ENCODE measurements around the gene IGSF22. TPM values are rescaled to one million over a fixed set of nuclear protein-coding genes. Genes with fewer than 3 reads are reported as not detected.

The IGSF22 gene
- total RNA-seq, 2 donors from 2014 or later: 0.39 TPM; not detected in 1

DNA sequence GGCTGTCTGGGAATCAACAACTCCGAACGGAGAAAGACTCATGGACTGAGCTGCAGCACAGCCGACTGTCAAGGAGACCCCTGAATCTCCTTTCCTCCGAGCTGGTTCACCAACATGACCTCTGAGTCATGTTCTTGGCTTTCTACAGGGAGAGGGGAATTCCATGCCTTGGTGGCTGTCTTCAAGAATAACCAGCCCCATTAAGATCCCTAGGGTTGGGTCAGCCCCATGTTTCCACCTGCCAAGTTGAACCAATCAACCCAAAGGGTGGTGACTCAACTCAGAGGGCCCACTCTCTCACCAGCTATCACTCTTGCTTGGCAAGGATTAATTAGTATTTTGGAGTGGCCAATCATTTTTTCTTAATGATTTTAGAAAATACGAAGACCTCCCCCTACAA is 28.3 kb upstream of the IGSF22 start:
- no peak for TF ChIP-seq CTCF (IDR thresholded peaks at IDR 0.05)
- Histone ChIP-seq H3K4me3 (no peak overlapping the region), H3K36me3 (no peaks in the 10 kb centered on the region), H3K4me1 (no peaks in the 10 kb centered on the region), H3K9me3 (no peaks in the 10 kb centered on the region), H3K27ac (no peak overlapping the region), H3K27me3 (no peaks in the 10 kb centered on the region)
- no peak for DNase-seq (ENCODE audit: low spot score)

DNA sequence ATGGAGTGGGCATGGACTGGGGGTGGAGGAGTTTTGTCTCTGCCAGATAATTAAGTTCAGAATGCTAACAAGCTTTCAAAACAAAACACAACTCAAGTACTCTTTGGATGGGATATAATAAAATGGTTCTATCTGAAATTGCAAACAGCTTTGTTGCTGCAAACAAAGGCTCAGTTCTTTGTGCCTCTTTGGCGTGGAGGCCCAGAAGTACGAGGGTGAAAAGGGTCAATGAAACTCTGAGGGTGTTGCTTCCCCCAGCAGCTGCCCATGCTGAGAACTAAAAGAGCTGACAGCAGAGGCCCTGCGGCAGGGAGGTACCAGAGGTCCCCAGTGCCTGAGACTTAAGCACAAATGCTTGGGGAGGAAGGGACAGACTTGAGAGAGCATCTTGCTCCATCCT is 26.5 kb upstream of the IGSF22 start:
- Histone ChIP-seq H3K27me3 (no peaks in the 10 kb centered on the region), H3K27ac (no peak overlapping the region), H3K9me3 (no peaks in the 10 kb centered on the region), H3K4me3 (no peak overlapping the region), H3K4me1 (no peaks in the 10 kb centered on the region), H3K36me3 (no peaks in the 10 kb centered on the region)
- DNase-seq (ENCODE audit: low spot score): no peak
- no peak for TF ChIP-seq CTCF (IDR thresholded peaks at IDR 0.05)

- TF ChIP-seq CTCF (IDR thresholded peaks at IDR 0.05): no peak
- Histone ChIP-seq H3K4me3 (no peak overlapping the region), H3K27ac (no peak overlapping the region), H3K27me3 (no peaks in the 10 kb centered on the region), H3K4me1 (no peaks in the 10 kb centered on the region), H3K9me3 (no peaks in the 10 kb centered on the region), H3K36me3 (no peaks in the 10 kb centered on the region)
- DNase-seq (ENCODE audit: low spot score): no peak
Observed at GRCh38 chr11:18750944-18751343, 25.0 kb upstream of the IGSF22 start.

- Histone ChIP-seq H3K4me1 (no peaks in the 10 kb centered on the region), H3K36me3 (no peaks in the 10 kb centered on the region), H3K4me3 (no peak overlapping the region), H3K27ac (no peak overlapping the region), H3K9me3 (no peaks in the 10 kb centered on the region), H3K27me3 (no peaks in the 10 kb centered on the region)
- TF ChIP-seq CTCF (IDR thresholded peaks at IDR 0.05): no peak
- peak; percentile 62 for DNase-seq (ENCODE audit: low spot score)
Observed at GRCh38 chr11:18749681-18750319, 23.8 kb upstream of the IGSF22 start.

- no peaks in the 10 kb centered on the region for H3K36me3 ChIP-seq
- no peaks in the 10 kb centered on the region for H3K9me3 ChIP-seq
- H3K4me1 ChIP-seq: no peaks in the 10 kb centered on the region
- H3K4me3 ChIP-seq: no peak overlapping the region
- DNase-seq (ENCODE audit: low spot score): no peak
- H3K27ac ChIP-seq: no peak overlapping the region
- H3K27me3 ChIP-seq: no peaks in the 10 kb centered on the region
- no peak for TF ChIP-seq CTCF (IDR thresholded peaks at IDR 0.05)
Observed at GRCh38 chr11:18748766-18749365, 22.9 kb upstream of the IGSF22 start.

DNA sequence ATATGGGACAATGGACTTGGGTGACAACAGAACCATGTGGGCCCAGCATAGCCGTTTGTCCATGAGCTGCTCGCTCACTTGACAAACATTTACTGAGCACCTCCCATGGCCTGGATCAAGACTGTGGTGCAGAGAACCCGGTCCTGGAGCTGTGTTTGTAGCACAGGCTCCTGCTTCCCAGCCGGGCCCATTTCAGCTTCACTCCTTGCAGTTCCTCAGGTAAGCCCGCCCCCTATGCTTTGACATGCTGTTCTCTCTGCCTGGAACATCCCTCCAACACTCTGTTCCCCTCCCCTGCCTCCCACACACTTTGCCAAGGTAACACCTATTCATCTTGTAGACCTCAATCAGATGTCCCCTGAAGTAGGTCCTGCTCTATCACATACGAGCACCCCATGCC is 19.3 kb upstream of the IGSF22 start:
- Histone ChIP-seq H3K4me1 (no peaks in the 10 kb centered on the region), H3K27ac (no peak overlapping the region), H3K4me3 (no peak overlapping the region), H3K9me3 (no peaks in the 10 kb centered on the region), H3K27me3 (no peaks in the 10 kb centered on the region), H3K36me3 (no peaks in the 10 kb centered on the region)
- TF ChIP-seq CTCF (IDR thresholded peaks at IDR 0.05): no peak
- no peak for DNase-seq (ENCODE audit: low spot score)
